ENCODE results near the gene ZNF416.

ZNF416 gene

DNA sequence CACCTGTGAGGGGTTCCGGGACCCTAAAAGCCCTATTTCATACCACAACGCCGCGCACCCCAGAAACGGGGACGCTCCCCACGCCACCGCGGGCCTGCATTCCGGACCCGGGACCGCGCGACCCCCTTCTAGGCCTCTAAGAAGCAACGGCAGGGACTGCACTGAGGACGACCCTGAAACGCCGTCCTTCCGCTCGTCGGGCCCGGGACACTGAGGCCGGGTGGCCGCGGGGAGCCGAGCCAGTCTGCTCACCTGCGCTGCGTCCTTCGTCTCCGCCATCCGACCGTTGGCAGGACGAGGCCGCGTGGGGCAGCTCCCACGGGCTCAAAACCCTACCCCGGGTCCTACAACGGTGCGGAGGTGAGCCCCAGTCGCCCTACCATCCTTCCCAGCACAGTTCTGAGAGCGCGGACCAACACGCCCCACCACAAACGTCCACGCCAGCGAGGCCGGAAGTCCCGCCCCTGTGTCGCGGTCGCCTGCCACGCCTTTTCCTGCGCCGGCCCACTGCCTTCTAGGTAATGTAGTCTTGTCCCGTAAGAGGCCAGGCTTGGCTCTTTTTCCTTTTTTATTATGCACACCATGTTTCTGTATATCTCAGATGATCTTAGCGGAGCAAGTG, 19.2 kb downstream of the ZNF416 start, which contains the start of gene ZNF550:
ZNF550 (minus strand) TSS at position 460 of the 622 bp plus-strand sequence; CDS start at position 279, 181 bp downstream.
- in situ Hi-C loops (cut with HindIII; ENCODE audit: low sequenced_read_pairs) = no loop called here

DNA sequence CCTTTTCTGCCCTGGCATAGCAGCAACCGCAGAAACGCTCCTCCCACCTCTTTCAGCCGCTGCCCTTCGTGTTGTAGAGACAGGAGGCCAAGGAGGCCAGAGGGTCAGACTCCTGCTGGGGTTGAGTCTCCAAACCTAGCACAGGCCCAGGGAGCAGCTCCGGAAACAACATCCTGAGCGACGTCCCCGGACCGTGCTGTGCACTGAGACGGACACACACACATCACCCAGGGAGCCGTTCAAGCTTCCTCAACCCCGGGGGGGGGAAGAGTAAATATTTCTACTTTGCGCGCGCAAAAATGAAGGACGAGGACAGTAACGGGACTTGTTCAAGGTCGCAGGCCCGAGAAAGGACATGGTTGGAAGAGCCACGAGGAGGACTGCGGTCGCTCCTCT, 19.7 kb downstream of the ZNF416 start:
- in situ Hi-C loops (cut with HindIII; ENCODE audit: low sequenced_read_pairs) = no loop called here

- in situ Hi-C loops (cut with HindIII; ENCODE audit: low sequenced_read_pairs) = no loop called here
Measured at GRCh38 chr19:57558525-57558924, 20.2 kb downstream of the ZNF416 start.

DNA sequence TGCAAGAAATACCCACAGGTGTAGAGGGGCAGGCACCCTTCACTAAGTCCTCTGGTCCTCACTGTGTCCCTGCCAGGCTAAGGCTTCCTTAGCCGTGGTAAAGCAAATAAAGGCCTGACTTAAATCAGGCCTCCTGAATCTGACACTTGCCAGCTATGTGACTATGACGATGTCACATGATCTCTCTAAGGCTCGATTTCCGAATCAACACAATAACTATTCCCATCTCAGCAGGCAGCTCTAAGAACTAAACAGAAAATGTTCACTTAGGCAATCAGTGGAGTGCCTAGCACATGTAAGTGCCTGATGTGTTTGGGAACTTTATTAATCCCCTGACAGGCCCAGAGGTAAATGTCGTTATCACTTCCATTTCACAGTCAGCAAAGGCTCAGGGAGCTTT, 21.1 kb downstream of the ZNF416 start:
- in situ Hi-C loops (cut with HindIII; ENCODE audit: low sequenced_read_pairs) = no loop called here

GRCh38 chr19:57552432-57552831, 26.3 kb downstream of the ZNF416 start:
- in situ Hi-C loops (cut with HindIII; ENCODE audit: low sequenced_read_pairs) = no loop called here

DNA sequence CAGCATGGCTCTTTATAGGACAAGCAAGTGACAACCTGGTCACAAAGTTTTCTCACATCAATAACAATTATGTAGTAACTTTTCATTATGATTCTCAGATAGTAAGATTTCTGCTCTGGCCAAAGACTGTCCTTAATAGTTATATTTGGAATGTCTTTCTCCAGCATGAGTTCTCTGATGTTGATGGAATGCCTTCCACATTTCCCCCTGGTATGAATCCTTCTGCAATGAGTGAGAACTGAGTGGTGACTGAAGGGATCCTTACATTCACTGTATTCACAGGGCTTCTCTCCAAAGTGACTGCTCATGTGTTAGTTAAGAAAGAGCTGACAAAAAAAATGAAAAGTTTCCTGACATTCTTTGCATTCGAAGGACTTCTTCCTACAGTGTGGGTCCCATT, 32.2 kb downstream of the ZNF416 start:
- in situ Hi-C loops (cut with HindIII; ENCODE audit: low sequenced_read_pairs) = no loop called here

DNA sequence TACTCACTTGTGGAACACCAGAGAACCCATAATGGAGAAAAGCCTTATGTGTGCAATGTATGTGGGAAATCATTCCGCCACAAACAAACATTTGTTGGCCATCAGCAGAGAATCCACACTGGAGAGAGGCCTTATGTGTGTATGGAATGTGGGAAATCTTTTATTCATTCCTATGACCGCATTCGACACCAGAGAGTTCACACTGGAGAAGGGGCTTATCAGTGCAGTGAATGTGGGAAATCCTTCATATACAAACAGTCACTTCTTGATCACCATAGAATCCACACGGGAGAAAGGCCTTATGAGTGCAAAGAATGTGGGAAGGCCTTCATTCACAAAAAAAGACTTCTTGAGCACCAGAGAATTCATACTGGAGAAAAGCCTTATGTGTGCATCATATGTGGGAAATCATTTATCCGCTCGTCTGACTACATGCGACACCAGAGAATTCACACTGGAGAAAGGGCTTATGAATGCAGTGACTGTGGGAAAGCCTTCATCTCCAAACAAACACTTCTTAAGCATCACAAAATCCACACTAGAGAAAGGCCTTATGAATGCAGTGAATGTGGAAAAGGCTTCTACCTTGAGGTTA, 40.7 kb downstream of the ZNF416 start:
- in situ Hi-C loops (cut with HindIII; ENCODE audit: low sequenced_read_pairs) = no loop called here

GRCh38 chr19:57527136-57527881, 51.4 kb downstream of the ZNF416 start, which contains the start of gene ZNF549:
Gene ZNF549 (plus strand): TSS chr19:57527356. CDS start chr19:57527574, 218 bp downstream.
- in situ Hi-C loops (cut with HindIII; ENCODE audit: low sequenced_read_pairs) = no loop called here

All from endothelial cell of hepatic sinusoid (primary cell).